Endodermal cell (in vitro differentiated cells): Measurements from ENCODE around the gene FAM200B. TPM values are rescaled to one million over a fixed set of nuclear protein-coding genes. Genes with fewer than 3 reads are reported as not detected.

Experiments used
- DNase-seq: peaks from one replicate; pipeline ENCODE4 v3.0.0-alpha.2; 2017
- H3K27ac ChIP-seq: 2 replicates; pipeline ENCODE4 v1.5.1; 2013; ENCODE audit warnings: mild to moderate bottlenecking, low read depth, low read length, moderate library complexity
- H3K27me3 ChIP-seq: 2 replicates; pipeline ENCODE4 v1.6.1; 2013; ENCODE audit warnings: mild to moderate bottlenecking, low read length, moderate library complexity; ENCODE audit not compliant: insufficient read depth, control insufficient read depth, poor library complexity, severe bottlenecking
- H3K36me3 ChIP-seq: 2 replicates; pipeline ENCODE4 v1.7.0; 2013; ENCODE audit warnings: mild to moderate bottlenecking, low read length, moderate library complexity; ENCODE audit not compliant: control insufficient read depth, insufficient read depth
- H3K4me1 ChIP-seq: one replicate; pipeline ENCODE4 v1.7.0; 2013; ENCODE audit warnings: low read length; ENCODE audit not compliant: control insufficient read depth, insufficient read depth
- H3K4me3 ChIP-seq: 2 replicates; pipeline ENCODE4 v1.5.1; 2013; ENCODE audit warnings: mild to moderate bottlenecking, low read length, moderate library complexity
- H3K9ac ChIP-seq: 2 replicates; pipeline ENCODE4 v1.6.1; 2013; ENCODE audit warnings: mild to moderate bottlenecking, low read length, moderate library complexity; ENCODE audit not compliant: poor library complexity, severe bottlenecking; ENCODE audit errors: extremely low read depth
- H3K9me3 ChIP-seq: 2 replicates; pipeline ENCODE4 v1.6.1; 2013; ENCODE audit warnings: mild to moderate bottlenecking, low read length, moderate library complexity; ENCODE audit not compliant: control insufficient read depth
- H3K27ac Mint-ChIP-seq: 2 replicates; pipeline ENCODE4 v1.8.0; 2020; ENCODE audit warnings: mixed read lengths
- H3K27me3 Mint-ChIP-seq: 2 replicates; pipeline ENCODE4 v1.8.0; 2021; ENCODE audit warnings: mild to moderate bottlenecking, mixed read lengths; ENCODE audit not compliant: insufficient read depth
- H3K36me3 Mint-ChIP-seq: 2 replicates; pipeline ENCODE4 v1.8.0; 2020; ENCODE audit warnings: low read depth, mixed read lengths
- H3K4me1 Mint-ChIP-seq: 2 replicates; pipeline ENCODE4 v1.8.0; 2020; ENCODE audit warnings: mixed read lengths
- H3K4me3 Mint-ChIP-seq: 2 replicates; pipeline ENCODE4 v1.8.0; 2020; ENCODE audit warnings: mild to moderate bottlenecking, moderate library complexity, mixed read lengths
- H3K9me3 Mint-ChIP-seq: 2 replicates; pipeline ENCODE4 v1.8.0; 2020; ENCODE audit warnings: mild to moderate bottlenecking, mixed read lengths
- CTCF ChIP-seq: fragments of 200-600 bp; sonication (generic); conservative IDR thresholded peaks from 2 replicates; pipeline ENCODE4 v1.5.0; 2021; ENCODE audit warnings: antibody characterized with exemption, mild to moderate bottlenecking
- WGBS, 2 experiments: methylation state at CpG; one replicate each; pipeline versions ENCODE4 v1.1.5 to v1.1.7; 2013; ENCODE audit warnings: missing lambda C conversion rate in 2 of 2, mixed read lengths in 1 of 2; ENCODE audit not compliant: insufficient coverage in 1 of 2, insufficient read length in 1 of 2; 5-methylcytosine and 5-hydroxymethylcytosine counted together
- total RNA-seq, 2 donors: library from RNA; stranded (reverse); fragmentation: NEBNext Ultra II Directional in 1 of 2; extraction: Animal tissue kit (Norgen Biotek cat#: 25700) in 1 of 2; gene quantifications; 2 replicates in 1 of 2; 3 replicates in 1 of 2; pipeline ENCODE4 v1.2.1, GENCODE V29; 2021

Gene FAM200B
- total RNA-seq, 2 donors from 2014 or later = 18.1 to 27.8 TPM

GRCh38 chr4:15736514-15737050 is 55.0 kb downstream of the FAM200B start:
- no peak for TF ChIP-seq CTCF
- Histone ChIP-seq H3K27ac (no peak overlapping the region), H3K27me3 (no peaks in the 10 kb centered on the region), H3K9ac (no peak overlapping the region), H3K36me3 (no peaks in the 10 kb centered on the region), H3K4me1 (no peaks in the 10 kb centered on the region), H3K9me3 (peaks cover 3% of the 10 kb centered on the region), H3K4me3 (no peak overlapping the region)
- Mint-ChIP-seq H3K36me3 (no peaks in the 10 kb centered on the region), H3K4me1 (no peaks in the 10 kb centered on the region), H3K9me3 (peaks cover 7% of the 10 kb centered on the region), H3K4me3 (no peak overlapping the region), H3K27me3 (peaks cover 2% of the 10 kb centered on the region), H3K27ac (no peak overlapping the region)
- WGBS, 2 experiments = 80 to 85% methylated on average over 4 of the region's 4 CpGs
- no peak for DNase-seq

- 75 to 84% methylated on average over 2 to 3 of the region's 3 CpGs for WGBS, 2 experiments
- no peak for DNase-seq
- H3K9me3 Mint-ChIP-seq = peaks cover 10% of the 10 kb centered on the region
- Histone ChIP-seq H3K27me3 (no peaks in the 10 kb centered on the region), H3K9ac (no peak overlapping the region), H3K9me3 (peaks cover 10% of the 10 kb centered on the region), H3K27ac (no peak overlapping the region), H3K4me3 (no peak overlapping the region), H3K4me1 (no peaks in the 10 kb centered on the region), H3K36me3 (no peaks in the 10 kb centered on the region)
- no peak overlapping the region for H3K4me3 Mint-ChIP-seq
- H3K27me3 Mint-ChIP-seq = peaks cover 2% of the 10 kb centered on the region
- no peak overlapping the region for H3K27ac Mint-ChIP-seq
- TF ChIP-seq CTCF = peak; percentile 63
- H3K4me1 Mint-ChIP-seq = no peaks in the 10 kb centered on the region
- no peaks in the 10 kb centered on the region for H3K36me3 Mint-ChIP-seq
Observed at GRCh38 chr4:15737255-15737654, 55.6 kb downstream of the FAM200B start.

- Mint-ChIP-seq H3K4me3 (no peak overlapping the region), H3K9me3 (peaks cover 13% of the 10 kb centered on the region), H3K4me1 (peaks cover 4% of the 10 kb centered on the region), H3K36me3 (no peaks in the 10 kb centered on the region), H3K27ac (no peak overlapping the region), H3K27me3 (peaks cover 2% of the 10 kb centered on the region)
- no peaks in the 10 kb centered on the region for H3K4me1 ChIP-seq
- H3K9ac ChIP-seq = no peak overlapping the region
- no peak for DNase-seq
- no peaks in the 10 kb centered on the region for H3K27me3 ChIP-seq
- WGBS, 2 experiments = 91 to 100% methylated on average over 1 of the region's 1 CpG
- no peaks in the 10 kb centered on the region for H3K36me3 ChIP-seq
- no peak overlapping the region for H3K4me3 ChIP-seq
- no peak overlapping the region for H3K27ac ChIP-seq
- H3K9me3 ChIP-seq = peaks cover 13% of the 10 kb centered on the region
- TF ChIP-seq CTCF = no peak
Observed at GRCh38 chr4:15738877-15739276, 57.2 kb downstream of the FAM200B start.

Other genes with a start within 250 kb of the FAM200B start
- gene CC2D2A, start 211.9 kb upstream of the FAM200B start, total RNA-seq = 10 to 100 TPM; 12.3 to 25.2 TPM
- gene FBXL5, start 26.5 kb upstream of the FAM200B start, total RNA-seq = 10 to 100 TPM; 60.3 to 88.4 TPM
- gene BST1, start 21.2 kb downstream of the FAM200B start, total RNA-seq = under 1 TPM; 0.44 to 0.53 TPM
- gene CD38, start 96.5 kb downstream of the FAM200B start, total RNA-seq = under 1 TPM in 1 of 2 donors, not detected in 1; 0.11 TPM